ENCODE results near the gene RFX8.
"Not testable (repeated sequence)": the region's sequence is repeated elsewhere in the genome, so short reads cannot be mapped to it uniquely, and the experiment has no call there.

The RFX8 gene

GRCh38 chr2:101440127-101440738 is 34.7 kb downstream of the RFX8 start:
- DNase-seq (ENCODE audit: low read depth): no peak

- DNase-seq (ENCODE audit: low read depth): no peak
Observed at GRCh38 chr2:101439716-101440115, 35.2 kb downstream of the RFX8 start.

GRCh38 chr2:101438555-101438954 is 36.4 kb downstream of the RFX8 start:
- DNase-seq (ENCODE audit: low read depth): not testable (repeated sequence)

- no peak for DNase-seq (ENCODE audit: low read depth)
Observed at GRCh38 chr2:101435001-101435862, 39.7 kb downstream of the RFX8 start.

- no peak for DNase-seq (ENCODE audit: low read depth)
Observed at GRCh38 chr2:101433465-101433864, 41.4 kb downstream of the RFX8 start.

- no peak for DNase-seq (ENCODE audit: low read depth)
Observed at GRCh38 chr2:101432411-101433181, 42.3 kb downstream of the RFX8 start.

- DNase-seq (ENCODE audit: low read depth): no peak
Observed at GRCh38 chr2:101431486-101431885, 43.4 kb downstream of the RFX8 start.

- DNase-seq (ENCODE audit: low read depth): no peak
Observed at GRCh38 chr2:101430156-101430555, 44.8 kb downstream of the RFX8 start.

GRCh38 chr2:101429453-101429852 is 45.5 kb downstream of the RFX8 start:
- DNase-seq (ENCODE audit: low read depth): no peak

GRCh38 chr2:101428422-101429176 is 46.3 kb downstream of the RFX8 start:
- DNase-seq (ENCODE audit: low read depth): no peak

GRCh38 chr2:101427743-101428142 is 47.2 kb downstream of the RFX8 start:
- DNase-seq (ENCODE audit: low read depth): no peak

- no peak for DNase-seq (ENCODE audit: low read depth)
Observed at GRCh38 chr2:101427240-101427639, 47.7 kb downstream of the RFX8 start.

GRCh38 chr2:101426822-101427221 is 48.1 kb downstream of the RFX8 start:
- no peak for DNase-seq (ENCODE audit: low read depth)

- DNase-seq (ENCODE audit: low read depth): no peak
Observed at GRCh38 chr2:101420623-101421022, 54.3 kb downstream of the RFX8 start.

- DNase-seq (ENCODE audit: low read depth): peak; percentile 52
Observed at GRCh38 chr2:101419096-101419663, 55.7 kb downstream of the RFX8 start.

- DNase-seq (ENCODE audit: low read depth): no peak
Observed at GRCh38 chr2:101418460-101419095, 56.3 kb downstream of the RFX8 start.

GRCh38 chr2:101416609-101417008 is 58.3 kb downstream of the RFX8 start:
- no peak for DNase-seq (ENCODE audit: low read depth)

- DNase-seq (ENCODE audit: low read depth): no peak
Observed at GRCh38 chr2:101415884-101416283, 59.0 kb downstream of the RFX8 start.

- DNase-seq (ENCODE audit: low read depth): no peak
Observed at GRCh38 chr2:101415220-101415619, 59.7 kb downstream of the RFX8 start.

- DNase-seq (ENCODE audit: low read depth): no peak
Observed at GRCh38 chr2:101412092-101412694, 62.7 kb downstream of the RFX8 start.

- no peak for DNase-seq (ENCODE audit: low read depth)
Observed at GRCh38 chr2:101410746-101411145, 64.2 kb downstream of the RFX8 start.
